Neutrophil (primary cell): Measurements from ENCODE around the gene NEGR1.

Source experiments
- H3K27ac ChIP-seq: fragments of 200-600 bp; sonication (generic); 2 replicates; pipeline ENCODE4 v1.5.1; 2016; ENCODE audit warnings: mild to moderate bottlenecking, moderate library complexity
- H3K27me3 ChIP-seq: fragments of 200-600 bp; sonication (generic); 2 replicates; pipeline ENCODE4 v1.6.0; 2016; ENCODE audit warnings: mild to moderate bottlenecking
- H3K36me3 ChIP-seq: fragments of 200-600 bp; sonication (generic); 2 replicates; pipeline ENCODE4 v1.5.1; 2017
- H3K4me1 ChIP-seq, 2 experiments: fragments of 200-600 bp in 1 of 2; sonication (generic) in 1 of 2; 1 replicate in 1 of 2; 2 replicates in 1 of 2; pipeline versions ENCODE4 v1.5.1 to v1.6.1; 2013 to 2016; ENCODE audit warnings: low read depth in 1 of 2, low read length in 1 of 2, mild to moderate bottlenecking in 1 of 2, moderate library complexity in 1 of 2; ENCODE audit not compliant: control insufficient read depth in 1 of 2, insufficient read depth in 1 of 2
- H3K4me3 ChIP-seq, 2 experiments: fragments of 200-600 bp in 1 of 2; sonication (generic) in 1 of 2; 1 replicate in 1 of 2; 2 replicates in 1 of 2; pipeline ENCODE4 v1.5.1; 2013 to 2016; ENCODE audit warnings: low read depth in 1 of 2, low read length in 1 of 2, mild to moderate bottlenecking in 1 of 2, moderate library complexity in 1 of 2
- H3K9me3 ChIP-seq: fragments of 200-600 bp; sonication (generic); 2 replicates; pipeline ENCODE4 v1.5.1; 2016
- CTCF ChIP-seq: fragments of 200-600 bp; sonication (generic); IDR thresholded peaks from 2 replicates; pipeline ENCODE4 v1.5.1; 2016; ENCODE audit warnings: antibody characterized with exemption

Gene NEGR1

DNA sequence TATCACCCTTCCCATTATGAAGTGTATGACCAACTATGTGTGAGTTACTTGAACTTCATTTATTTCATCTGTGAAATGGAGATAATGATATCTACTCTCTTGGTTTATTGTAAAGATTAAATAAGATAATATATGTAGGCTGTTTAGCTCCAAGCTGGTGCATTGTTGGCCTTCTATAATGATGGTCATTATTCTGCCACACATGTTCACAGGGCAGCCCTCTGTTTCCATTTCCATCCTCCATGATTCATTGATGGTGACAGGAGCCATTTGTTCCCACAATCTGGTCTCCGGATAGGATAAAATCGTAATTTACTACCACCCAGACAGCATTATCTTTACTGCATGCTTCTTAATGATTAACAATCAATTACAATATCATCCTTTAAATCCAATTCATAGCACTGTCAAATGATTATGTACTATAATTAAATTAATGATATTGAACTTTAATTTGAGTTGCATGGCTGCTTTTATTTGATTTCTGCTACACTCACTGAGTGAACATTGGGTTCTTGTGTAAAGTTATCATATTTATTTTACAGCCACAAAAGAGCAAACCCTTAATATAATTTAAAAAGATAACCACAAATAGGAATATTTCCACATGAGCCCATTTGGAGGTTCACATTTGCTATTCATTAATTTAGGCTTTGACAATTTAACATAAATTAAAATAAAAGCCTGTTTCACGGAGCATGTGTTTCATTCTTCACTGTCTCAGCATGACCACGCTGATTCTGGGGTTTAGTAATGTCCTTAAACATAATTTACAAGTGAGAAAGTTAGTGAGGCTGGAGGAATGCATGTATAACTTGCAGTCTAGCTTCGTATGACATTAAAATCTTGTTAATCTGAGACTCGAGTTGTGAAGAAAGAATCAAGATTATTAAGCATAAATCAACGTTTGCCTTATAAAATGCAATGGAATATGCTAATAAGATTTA lies 605.1 kb downstream of the NEGR1 start:
- Histone ChIP-seq H3K9me3 (no peaks in the 10 kb centered on the region), H3K27me3 (no peaks in the 10 kb centered on the region), H3K27ac (no peak overlapping the region), H3K36me3 (no peaks in the 10 kb centered on the region), H3K4me3 (no peak overlapping the region), H3K4me1 (no peaks in the 10 kb centered on the region)
- no peak for TF ChIP-seq CTCF

- Histone ChIP-seq H3K27me3 (no peaks in the 10 kb centered on the region), H3K4me3 (no peak overlapping the region), H3K27ac (no peak overlapping the region), H3K36me3 (no peaks in the 10 kb centered on the region), H3K9me3 (no peaks in the 10 kb centered on the region), H3K4me1 (no peaks in the 10 kb centered on the region)
- no peak for TF ChIP-seq CTCF
Measured at GRCh38 chr1:71668065-71668464, 614.3 kb downstream of the NEGR1 start.

- Histone ChIP-seq H3K36me3 (no peaks in the 10 kb centered on the region), H3K9me3 (no peaks in the 10 kb centered on the region), H3K27ac (no peak overlapping the region), H3K27me3 (no peaks in the 10 kb centered on the region), H3K4me1 (no peaks in the 10 kb centered on the region), H3K4me3 (no peak overlapping the region)
- TF ChIP-seq CTCF, result no peak
Measured at GRCh38 chr1:71667216-71667615, 615.1 kb downstream of the NEGR1 start.

DNA sequence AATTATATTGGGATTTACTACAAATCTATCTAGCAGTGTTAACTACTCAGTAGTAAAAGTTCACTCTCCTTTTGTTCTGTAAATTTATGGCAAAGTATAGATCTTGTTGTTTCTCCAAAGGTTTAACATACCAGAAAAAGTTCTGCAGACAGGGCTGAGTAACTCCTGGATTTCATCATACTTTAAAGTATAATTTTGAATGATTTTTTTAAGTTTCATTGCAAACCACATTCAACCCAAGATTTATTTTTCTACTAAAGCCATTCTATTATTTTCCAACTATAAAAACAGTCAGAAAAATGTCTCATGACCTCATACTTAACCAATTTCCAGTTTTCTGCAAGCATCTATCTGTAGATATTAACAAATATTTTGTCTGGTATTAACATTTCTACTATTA lies 615.7 kb downstream of the NEGR1 start:
- Histone ChIP-seq H3K27ac (no peak overlapping the region), H3K9me3 (no peaks in the 10 kb centered on the region), H3K4me3 (no peak overlapping the region), H3K27me3 (no peaks in the 10 kb centered on the region), H3K4me1 (no peaks in the 10 kb centered on the region), H3K36me3 (no peaks in the 10 kb centered on the region)
- no peak for TF ChIP-seq CTCF

GRCh38 chr1:71660411-71660810 lies 621.9 kb downstream of the NEGR1 start:
- Histone ChIP-seq H3K4me1 (no peaks in the 10 kb centered on the region), H3K36me3 (no peaks in the 10 kb centered on the region), H3K27me3 (no peaks in the 10 kb centered on the region), H3K4me3 (no peak overlapping the region), H3K27ac (no peak overlapping the region), H3K9me3 (no peaks in the 10 kb centered on the region)
- no peak for TF ChIP-seq CTCF
